ENCODE results near the gene HEXIM1.

- TF ChIP-seq CTCF (IDR thresholded peaks at IDR 0.05) (no peak), EZH2phosphoT487 (IDR thresholded peaks at IDR 0.05) (no peak)
Observed at GRCh38 chr17:45149669-45150664, 1.7 kb downstream of the HEXIM1 start.
